ENCODE measurements around the gene SLC5A10.

GRCh38 chr17:18944646-18945045 lies 7.3 kb upstream of the SLC5A10 start:
- TF ChIP-seq POLR2A (IDR thresholded peaks at IDR 0.05): no peak
- no peak for TF ChIP-seq CTCF (IDR thresholded peaks at IDR 0.05)

Measured in Peyer's patch (tissue), 4 donors.